HG02852 (cell line): ENCODE results near the gene L1CAM.

Source experiments
- ATAC-seq: cut with Tn5 transposase; IDR thresholded peaks from one replicate; pipeline ENCODE4 v1.9.1; 2021; ENCODE audit warnings: mild to moderate bottlenecking, moderate library complexity; ENCODE audit not compliant: unreplicated experiment

L1CAM gene

DNA sequence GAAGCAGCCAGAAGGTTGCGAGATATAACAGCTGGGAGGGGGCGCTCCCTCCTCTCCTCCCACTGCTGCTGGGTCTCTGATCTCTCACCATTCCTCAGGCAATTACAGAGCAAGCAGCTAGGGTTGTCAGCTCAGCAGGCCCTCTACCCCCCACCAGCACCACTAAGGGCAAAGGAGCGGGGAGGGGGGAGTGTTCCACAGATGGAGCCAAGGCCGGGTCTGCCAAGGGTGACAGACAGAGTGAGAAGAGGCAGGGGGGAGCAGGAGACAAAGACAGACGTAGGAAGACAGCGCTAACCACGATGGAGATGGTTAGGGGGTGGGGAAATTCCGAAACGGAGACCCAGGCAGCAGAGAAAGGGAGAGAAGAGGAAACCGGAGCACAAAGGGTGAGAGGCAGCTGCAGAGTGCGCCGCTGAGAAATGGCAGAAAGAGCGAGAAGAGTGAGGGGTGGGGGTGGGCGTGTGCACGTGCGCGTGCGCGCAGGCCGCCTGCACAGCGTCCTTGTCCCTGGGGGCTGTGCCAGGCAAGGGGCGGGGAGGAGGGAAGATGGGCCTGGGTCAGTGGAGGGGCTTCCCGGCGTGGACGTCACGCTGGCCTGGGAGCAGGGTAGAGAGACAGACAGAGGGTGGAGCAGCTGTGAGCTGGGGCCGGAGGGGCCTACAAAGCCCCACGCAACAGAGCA lies 6.9 kb downstream of the L1CAM start:
- no peak for ATAC-seq

DNA sequence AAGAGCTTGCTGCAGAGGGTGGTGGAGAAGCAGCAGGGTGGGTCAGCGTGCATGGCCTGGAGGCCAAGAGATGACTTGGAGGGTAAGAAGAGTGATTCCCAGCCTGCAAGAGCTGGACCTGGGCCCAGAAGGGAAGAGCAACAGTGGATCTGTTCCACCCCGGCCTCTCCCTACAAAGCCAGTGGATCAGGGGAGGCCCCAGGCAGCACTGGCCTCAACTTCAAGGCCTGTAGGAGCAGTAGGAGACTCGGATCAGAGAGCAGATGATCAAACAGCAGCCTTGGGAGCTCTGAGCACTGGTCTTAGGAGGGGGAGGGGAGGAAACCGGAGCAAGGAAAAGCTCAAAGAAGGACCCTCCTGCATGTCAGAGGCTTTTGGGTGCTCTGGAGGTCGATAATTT lies 7.6 kb downstream of the L1CAM start:
- ATAC-seq = no peak

DNA sequence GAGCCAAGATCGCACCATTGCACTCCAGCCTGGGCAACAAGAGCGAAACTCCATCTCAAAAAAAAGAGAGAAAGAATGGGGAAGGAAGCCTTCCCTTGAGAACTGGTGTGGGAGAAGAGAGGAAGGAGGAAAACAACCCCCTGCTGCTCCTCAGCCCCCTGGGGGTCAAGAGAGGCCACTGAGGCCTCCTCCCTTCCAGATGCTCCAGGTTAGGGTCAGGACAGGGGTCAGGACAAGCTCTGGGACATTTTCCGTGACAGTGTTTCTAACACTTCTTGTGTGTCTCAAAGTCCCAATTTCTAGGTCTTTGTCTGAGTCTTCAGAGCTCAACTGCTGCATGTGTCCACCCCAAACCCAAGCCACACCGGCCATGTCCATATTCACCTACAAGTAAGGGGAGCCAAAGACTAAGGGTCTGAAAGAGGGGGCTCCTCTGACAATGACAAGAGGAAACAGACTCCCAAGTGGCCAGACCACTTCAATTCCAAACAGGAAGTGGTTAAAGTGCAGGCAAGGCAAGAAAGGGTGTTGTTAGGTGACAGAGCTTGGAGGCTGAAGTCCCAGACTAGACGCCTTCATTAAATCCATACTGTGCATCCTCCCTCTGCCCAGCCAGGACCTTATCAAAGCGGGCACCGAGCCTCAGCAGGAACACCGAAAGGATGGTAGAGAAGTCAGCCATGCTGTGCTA lies 8.3 kb downstream of the L1CAM start:
- ATAC-seq = no peak

DNA sequence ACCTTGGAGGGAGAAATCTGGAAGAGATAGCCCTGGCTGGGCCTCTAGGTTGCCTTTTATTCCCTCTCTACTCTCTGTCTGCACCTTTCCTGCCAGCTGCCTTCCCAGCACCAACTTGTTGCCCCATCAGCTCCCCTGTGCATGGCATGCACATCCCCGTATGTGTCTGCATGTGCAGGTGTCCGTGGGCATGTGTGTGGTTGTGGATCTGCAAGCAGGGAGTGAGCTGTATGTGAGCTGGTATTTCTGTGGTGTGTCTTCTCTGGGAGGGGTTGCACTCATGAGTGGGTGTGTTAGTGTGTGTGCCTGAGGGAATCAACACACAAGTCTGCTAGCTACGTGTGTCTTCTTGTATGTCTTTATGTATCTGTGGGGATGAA lies 9.9 kb downstream of the L1CAM start:
- no peak for ATAC-seq

DNA sequence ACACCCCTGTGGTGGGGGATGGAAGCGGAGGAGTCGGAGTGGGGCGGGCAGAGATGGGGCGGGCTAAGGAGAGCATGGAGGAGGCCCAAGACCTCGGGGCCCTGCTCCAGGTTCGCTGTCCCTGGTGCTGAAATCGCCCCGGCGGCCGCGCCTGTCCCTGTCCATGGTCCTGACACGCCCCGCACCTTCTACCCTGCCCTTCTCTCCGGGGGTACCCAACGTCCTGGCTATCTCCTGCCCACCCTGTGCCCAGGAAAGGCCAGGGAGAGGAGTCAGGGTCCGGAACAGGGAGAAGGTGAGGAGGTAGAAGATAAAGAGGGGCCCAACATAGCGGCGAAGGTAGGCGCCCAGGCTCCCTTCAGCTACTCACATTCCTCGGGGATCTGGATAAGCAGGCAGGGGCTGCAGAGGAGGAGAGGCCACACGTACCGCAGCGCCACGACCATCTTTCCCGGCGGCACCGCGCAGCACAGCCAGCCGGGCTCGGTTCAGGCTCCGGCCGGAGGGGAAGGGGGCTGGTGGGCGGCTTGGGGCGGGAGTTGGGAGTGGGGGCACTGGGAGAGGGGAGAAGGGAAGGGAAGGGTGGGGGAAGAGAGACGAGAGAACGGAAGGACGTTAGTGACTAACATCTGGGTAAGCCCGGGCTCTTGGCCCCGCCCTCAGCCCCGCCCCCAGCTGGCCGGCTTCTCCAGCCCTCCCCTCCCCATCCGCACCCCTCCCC lies 10.4 kb downstream of the L1CAM start:
- no peak for ATAC-seq

DNA sequence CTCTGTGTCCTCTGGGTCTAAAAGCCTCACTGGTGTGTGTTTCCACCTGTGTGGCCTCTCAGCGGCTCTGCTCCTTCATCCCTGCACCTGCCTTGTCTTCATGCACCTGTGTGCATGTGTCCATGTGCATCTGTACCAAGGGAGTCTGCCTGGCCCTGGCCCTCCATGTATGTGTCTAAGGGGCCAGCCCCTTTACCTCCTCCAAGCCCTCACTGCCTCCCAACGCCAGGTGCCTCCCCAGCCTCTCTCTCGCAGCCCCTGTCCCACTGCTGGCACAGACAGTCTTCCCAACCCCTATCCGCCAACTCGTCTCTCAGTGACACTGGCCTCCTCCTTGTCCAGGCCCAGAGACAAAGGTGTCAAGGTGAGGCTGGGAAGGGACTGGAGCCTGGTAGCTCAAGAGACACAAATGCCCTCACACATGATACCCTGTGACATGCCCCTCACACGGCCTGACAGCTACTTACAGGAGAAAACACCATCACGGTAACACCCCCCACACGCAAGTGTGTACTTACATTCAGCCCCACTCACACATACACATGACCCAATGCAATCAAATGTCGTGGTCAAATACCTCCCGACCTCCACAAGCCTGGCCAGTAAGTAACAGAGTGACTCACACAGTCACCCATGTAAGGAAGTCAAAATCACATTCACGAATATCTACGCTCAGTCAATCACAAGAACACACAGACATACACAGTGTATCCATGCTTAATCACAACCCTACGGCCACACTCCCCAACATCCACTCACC lies 11.4 kb downstream of the L1CAM start:
- no peak for ATAC-seq

DNA sequence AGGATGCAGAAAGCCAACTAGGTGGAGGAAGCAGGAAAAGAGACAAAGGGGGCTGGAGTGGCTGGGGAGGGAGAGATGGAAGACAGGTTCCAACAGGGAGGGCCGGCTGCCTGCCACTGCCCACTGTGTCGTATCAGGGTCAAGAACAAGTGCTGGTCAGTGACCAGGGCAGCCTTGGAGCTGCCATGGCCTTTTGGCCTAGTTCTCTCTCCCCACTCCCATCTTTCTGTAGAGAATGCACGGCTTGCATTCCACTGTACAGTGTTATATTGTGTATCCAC lies 11.9 kb downstream of the L1CAM start:
- no peak for ATAC-seq

DNA sequence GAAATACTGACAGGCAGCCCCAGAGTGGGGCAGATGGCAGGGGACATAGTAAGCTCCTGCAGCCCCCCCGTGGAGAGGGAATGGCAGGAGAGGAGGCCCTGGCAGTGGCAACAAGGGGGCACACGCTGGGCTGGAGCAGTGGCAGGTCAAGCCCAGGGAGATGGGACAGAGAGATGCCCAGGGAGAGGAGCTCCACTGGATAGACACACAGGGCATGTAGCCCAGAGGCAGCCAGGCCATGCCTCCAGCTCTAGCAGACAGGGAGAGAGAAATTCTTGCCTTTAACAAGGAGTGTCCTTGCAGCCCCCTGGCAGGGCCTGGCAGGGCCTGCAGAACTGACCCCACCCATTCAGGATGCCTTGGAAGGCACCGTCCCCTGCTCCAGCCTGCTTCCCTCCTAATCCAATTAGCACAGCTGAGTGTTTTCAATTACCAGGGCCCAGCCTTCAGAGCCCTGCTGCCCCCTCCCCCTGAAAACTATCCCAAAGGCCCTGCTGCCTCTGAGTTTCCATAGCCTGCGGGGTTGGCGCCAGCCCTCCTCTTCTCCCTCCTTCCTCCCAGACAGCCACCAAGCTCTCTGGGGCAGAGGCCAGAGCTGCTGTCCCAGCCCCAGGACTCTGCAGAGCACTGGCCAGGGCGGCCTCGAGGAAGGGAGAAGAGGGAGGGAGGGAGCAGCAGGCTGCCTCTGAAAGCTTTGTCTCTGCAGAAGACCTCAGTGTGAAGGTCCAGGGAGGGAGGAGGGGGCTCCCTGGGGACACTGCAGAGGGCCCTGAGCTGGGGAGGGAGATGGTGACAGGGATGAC lies 12.5 kb downstream of the L1CAM start:
- ATAC-seq = no peak

DNA sequence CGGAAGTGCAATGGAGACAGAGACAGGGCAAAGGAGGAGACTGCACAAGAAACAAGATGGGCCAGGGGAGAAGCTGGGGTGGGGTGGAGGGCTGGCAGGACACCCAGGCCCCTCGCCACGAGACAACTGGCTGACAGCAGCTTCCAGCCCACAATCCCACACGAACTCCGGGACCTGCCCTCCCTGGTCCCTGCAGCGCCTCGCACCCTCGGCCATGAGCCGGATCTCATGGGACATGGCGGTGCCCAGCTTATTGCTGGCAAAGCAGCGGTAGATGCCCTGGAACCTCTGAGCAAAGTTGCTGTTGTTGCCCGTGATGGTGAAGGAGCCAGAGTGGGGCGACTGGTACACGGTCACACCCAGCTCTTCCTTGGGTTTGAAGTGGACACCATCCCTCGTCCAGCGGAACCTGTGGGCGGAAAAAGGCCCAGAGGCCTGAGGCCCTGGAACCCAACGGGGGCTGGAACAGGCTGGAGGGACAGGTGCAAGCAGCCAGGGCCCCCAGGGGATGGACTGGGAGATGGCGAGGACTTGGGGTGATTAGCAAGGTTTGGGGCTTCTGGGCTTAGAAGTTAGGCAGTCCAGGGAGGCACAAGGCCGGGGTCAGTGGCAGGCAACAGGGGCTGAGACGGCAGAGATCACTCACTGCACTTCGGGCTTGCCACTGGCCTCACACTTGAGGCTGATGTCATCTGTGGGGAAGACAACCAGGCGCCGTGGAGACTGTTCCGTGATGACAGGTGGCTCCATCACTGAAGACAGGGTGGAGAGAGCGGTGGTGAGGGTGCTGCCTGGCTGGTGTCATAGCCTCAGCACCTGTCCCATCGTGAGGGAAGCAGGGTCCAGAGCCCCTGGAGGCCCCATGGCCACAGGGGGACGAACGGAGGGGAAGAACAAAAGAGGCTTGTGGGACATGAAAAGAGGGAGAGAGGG lies 13.8 kb downstream of the L1CAM start:
- ATAC-seq = no peak

DNA sequence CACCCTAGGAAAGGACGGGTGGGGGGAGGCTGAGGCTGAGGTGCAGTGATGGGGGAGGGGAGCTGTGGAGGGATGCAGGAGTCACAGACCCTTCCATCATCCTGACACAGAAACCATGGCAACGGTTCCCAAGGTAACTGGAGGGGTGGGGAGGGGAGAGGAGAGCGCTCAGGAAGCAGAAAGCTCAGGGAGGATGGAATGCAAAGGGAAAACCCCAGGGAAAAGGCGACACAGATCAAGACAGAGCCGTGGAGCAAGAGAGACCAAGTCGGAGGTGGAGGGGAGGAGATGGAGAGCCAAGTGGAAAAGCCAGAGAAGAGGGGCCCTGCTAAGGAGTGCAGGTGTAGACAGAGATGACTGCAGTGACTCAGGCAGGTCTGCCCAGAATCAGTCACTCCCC lies 14.5 kb downstream of the L1CAM start:
- ATAC-seq = no peak

DNA sequence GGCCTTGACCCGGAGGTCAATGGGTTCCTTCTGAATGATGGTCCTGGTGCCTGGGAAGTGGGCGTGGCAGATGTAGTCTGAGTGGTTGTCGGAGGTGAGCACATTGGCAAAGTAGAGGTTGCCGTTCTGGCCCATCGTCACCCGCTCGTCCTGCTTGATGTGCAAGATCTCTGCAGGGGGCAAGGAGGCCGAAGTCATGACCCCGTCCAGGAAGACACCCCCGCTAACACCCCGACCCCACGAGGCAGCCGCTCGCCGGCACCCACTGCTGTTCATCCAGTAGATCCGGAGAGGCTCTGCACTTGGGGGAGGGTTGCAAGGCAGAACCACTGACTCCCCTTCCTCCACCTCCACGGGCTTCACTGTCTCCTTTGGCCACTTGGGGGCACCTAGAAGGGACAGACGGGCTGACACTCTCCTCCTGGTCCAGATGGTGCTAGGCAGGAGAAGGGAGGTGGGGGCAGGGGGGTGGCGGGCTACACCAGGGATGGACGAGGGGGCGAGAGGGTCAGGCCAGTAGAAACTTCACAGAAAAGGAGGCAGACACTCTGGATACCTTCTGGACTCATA lies 15.1 kb downstream of the L1CAM start:
- ATAC-seq = no peak

DNA sequence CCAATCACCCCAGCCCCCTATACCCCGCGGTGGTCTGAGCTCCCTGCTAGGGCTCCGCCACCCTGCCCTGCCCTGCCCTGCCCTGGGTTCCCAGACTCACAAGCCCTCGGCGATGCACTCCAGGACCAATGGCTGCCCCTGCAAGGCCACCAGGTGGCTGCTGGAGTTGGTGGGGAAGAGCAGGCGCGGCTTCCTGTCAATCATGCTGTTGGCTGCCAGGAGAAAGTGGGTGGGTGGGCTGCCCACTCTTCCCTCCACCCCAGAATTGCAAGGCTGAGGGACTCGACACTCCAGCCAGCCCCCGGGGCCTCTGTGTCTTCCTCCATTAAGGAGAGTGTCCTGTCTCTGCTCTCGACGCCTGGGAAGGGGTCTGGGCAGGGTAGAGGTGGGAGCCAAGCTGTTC lies 15.7 kb downstream of the L1CAM start:
- ATAC-seq = no peak

DNA sequence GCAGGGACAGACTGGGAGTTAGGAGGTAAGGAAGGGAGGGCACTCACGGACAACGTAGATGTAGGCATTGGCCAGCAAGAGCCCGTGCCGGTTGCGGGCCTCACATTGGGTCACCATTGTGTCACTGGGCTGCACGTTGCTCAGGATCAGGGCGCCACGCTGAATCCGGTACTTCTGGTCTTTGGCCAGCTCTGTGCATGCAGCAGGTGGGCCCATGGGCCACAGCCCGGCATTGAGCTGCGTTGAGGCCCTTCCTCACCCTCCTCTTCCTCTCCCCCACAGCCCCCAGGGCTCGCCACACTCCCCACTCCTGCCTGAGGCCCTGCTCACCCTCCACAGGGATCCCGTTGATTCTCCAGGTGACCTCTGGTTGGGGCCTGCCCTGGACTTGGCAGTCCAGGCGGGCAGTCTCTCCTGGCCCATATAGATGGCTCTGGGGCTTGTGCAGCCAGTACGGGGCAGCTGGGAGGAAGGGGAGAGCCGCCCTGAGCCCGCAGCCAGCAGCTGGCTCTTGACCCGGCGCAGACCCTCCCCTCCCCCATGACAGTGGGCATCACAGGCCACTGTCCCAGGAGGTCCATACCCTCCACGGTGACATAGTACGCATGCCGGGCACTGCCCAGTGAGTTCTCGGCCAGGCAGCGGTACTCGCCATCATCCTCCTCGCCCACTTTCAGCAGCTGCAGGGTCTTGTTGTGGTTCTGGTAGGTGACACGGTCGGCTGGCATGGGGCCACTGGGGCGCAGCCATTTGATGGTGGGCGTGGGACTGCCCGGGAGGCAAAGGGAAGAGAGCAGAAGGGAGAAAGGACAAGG lies 16.3 kb downstream of the L1CAM start:
- no peak for ATAC-seq

DNA sequence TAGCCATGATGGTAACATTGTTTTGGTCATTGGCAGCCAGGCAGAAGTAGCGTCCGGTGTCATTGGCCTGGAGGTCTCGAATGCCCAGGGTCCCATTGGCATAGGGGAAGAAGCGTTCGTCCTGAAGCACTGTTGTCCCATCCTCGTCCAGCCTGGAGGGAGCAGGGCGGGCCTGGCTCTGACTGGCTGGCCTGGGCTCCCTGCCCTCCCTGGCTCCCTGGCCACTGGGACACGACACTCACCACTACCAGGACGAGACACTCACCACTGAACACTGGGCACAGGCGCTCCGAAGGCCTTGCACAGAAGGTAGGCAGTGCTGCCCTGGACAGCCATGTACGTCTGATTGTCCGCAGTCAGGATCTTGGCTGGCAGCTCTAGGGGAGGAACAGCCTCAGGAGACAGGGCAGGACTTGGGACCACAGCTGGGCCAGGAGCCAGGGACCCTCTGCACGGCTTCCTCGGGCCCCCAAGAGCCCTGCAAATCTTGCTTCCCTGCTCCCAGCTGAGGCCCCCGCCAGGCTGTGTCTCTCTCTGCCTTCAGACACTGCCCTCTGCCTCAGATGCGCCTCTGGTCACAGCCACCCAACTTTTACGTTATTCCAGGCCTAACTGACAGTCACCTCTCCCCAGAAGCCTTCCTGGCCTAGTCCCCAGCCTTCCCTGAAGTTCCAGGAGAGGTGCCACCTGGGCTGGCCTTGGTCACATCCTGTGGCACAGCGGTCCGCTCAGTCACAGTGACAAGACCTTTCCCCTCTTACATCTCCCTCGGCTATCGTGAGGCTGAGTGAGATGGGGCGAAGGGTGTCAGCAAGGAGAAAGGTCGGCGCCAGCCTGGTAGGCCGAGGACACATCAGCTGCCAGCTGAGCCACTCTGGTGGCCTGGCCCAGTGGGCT lies 17.1 kb downstream of the L1CAM start:
- ATAC-seq = no peak

DNA sequence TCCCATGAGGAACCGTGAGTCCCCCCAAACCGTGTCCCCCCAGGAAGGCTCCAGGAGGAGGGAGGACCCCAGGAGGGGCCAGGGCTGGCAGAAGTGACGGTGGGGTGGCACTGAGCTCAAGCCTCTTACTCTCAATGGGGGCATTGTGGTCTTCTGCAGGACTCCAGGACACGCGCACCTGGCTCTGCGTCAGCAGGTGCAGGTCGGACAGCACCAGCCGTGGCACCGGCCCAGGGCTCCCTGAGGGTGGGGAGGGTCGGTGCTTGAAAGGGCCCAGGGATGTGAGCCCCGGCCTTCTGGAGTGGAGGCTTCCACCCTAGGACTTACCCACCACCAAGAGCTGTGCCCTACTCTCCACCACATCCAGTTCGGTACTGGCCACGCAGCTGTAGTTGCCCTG lies 18.3 kb downstream of the L1CAM start:
- ATAC-seq = no peak

DNA sequence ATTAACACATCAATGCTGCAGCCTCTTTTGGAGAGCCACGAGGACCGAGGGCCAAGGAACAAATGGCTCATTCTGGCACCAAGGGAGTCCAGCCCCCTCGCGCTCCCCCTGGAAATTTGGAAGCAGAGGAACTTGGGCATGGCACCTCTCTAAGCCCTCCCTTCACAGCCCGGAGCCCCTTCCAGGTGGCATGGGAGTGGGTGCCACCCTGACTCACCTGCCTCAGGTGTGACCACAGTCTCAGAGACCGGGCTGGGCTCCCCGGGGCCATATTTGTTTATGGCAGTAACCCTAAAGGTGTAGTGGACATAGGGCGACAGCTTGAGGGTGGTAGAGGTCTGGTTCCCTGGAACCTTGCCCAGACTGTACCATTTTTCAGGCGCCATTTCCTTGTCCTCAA lies 18.8 kb downstream of the L1CAM start:
- no peak for ATAC-seq

DNA sequence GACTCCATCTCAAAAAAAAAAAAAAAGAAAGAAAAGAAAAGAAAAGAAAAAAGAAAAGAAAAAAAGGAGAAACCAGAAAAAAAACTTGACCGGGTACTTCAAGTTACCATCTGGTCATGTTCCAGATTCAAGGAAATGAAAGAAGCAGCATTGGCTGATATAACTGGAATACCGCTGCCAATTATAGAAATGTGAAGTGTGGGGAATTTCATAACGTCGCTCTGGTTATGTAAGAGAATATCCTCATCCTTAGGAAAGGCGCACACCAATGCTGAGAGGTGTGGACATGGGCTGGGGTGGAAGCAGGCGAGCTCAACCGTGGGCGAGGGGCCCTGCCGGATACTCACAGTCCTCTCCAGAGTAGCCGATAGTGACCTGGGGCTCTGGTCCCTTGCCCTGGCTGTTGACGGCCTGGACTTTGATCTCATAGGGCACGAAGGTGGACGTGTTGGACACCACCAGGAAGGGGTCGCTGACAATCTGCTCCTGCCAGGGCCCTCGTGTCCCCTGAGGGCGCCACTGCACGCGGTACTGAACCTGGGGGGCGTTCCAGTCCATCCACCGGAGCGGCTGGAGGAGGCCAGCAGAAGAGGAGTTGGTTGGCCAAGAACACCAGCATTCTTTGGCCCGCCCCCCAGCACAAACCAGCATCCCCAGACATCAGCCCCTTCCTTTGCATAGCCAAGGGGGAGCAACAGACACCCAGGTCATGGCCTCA lies 19.5 kb downstream of the L1CAM start:
- ATAC-seq = no peak
